ENCODE data around the gene NFIC.
"Not testable (repeated sequence)": the region's sequence is repeated elsewhere in the genome, so short reads cannot be mapped to it uniquely, and the experiment has no call there.

The NFIC gene

DNA sequence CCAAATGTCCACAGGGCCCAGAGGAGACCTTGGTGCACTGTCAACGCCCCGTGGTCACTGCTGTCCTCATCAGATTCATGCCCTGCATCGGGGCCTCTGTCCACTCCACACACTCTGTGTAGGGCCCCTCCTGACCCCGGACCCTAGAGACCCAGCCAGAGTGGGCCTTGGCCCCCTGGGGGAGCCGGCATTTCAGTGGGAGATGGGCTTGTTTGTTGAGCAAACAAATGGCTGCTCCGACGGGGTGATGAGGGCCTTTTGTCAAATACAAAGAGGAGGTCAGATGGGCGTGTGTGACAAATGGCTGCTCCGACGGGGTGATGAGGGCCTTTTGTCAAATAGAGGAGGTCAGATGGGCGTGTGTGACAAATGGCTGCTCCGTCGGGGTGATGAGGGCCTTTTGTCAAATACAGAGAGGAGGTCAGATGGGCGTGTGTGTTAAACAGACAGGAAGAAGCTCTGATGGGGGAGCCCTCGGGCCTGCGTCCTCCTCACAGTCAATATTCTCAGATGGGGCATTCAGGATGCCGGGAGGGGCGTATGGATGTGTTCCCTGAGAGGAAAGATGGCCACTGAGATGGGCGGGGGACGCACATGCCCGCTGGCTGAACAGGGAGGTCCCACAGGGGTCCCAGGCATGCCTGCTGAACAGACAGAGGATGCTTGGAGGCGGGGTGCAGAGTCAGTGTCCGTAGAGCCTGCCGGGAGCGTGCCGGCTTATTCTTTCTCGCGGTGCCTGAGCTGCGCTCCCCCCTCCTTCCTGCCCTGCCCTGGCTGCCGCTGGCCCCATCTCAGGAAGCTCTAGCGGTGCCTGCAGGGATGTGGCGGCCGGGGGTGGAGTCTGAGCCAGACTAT, 77.7 kb downstream of the NFIC start:
- H3K18ac ChIP-seq (ENCODE audit: low read length): peak overlapping the region; percentile 60
- H3K79me1 ChIP-seq (ENCODE audit: low read depth, low read length): peaks cover 6% of the 10 kb centered on the region
- peak; percentile 89 for DNase-seq (ENCODE audit: low spot score)
- H3K4me3 ChIP-seq (ENCODE audit: low read length in 2 of 2): peak overlapping the region in 1 of 2 donors; percentile 36
- H3K9ac ChIP-seq (ENCODE audit: low read depth, low read length, poor library complexity): no peak overlapping the region
- H4K8ac ChIP-seq (ENCODE audit: low read depth, low read length): peak overlapping the region; percentile 20
- peaks cover 0 to 3% of the 10 kb centered on the region in 2 donors for H3K36me3 ChIP-seq (replicated peaks in 1 of 2; ENCODE audit: control insufficient read depth in 2 of 2, insufficient read depth in 2 of 2, low read length in 2 of 2)
- peaks cover 0 to 5% of the 10 kb centered on the region in 2 donors for H3K9me3 ChIP-seq (replicated peaks in 1 of 2; ENCODE audit: control insufficient read depth in 2 of 2, insufficient read depth in 1 of 2, low read depth in 1 of 2, low read length in 2 of 2)
- H2AK5ac ChIP-seq (ENCODE audit: low read depth, low read length): peak overlapping the region; percentile 92
- H3K14ac ChIP-seq (ENCODE audit: low read length): no peak overlapping the region
- H2BK5ac ChIP-seq (ENCODE audit: low read length): peak overlapping the region; percentile 71
- H3K4me2 ChIP-seq (ENCODE audit: insufficient read depth, low read length, poor library complexity, severe bottlenecking): peak overlapping the region; percentile 45
- peak overlapping the region; percentile 75 for H3K27ac ChIP-seq (replicated peaks; ENCODE audit: low read length)
- H2AFZ ChIP-seq (ENCODE audit: low read length): peak overlapping the region; percentile 48
- no peak overlapping the region for H2BK12ac ChIP-seq (ENCODE audit: low read length)
- H3K27me3 ChIP-seq (ENCODE audit: control insufficient read depth in 3 of 3, insufficient read depth in 3 of 3, low read depth in 1 of 3, low read length in 3 of 3): peaks cover 0 to 17% (median 0%) of the 10 kb centered on the region in 3 experiments
- H2BK120ac ChIP-seq (ENCODE audit: low read depth, low read length): no peak overlapping the region
- no peak overlapping the region for H3K4ac ChIP-seq (ENCODE audit: low read length)
- WGBS, 2 donors (ENCODE audit: extremely low coverage in 2 of 2, insufficient read length in 2 of 2, insufficient replicate concordance in 1 of 2): no CpG with 5 or more reads among the region's 33 CpGs
- peaks cover 16 to 20% of the 10 kb centered on the region in 2 donors for H3K4me1 ChIP-seq (ENCODE audit: control insufficient read depth in 2 of 2, insufficient read depth in 1 of 2, low read depth in 1 of 2, low read length in 2 of 2)
- peak overlapping the region; percentile 8 for H3K23ac ChIP-seq (ENCODE audit: low read depth, low read length, poor library complexity)
- peak overlapping the region; percentile 5 for H2BK15ac ChIP-seq (ENCODE audit: low read length)
- no peak overlapping the region for H4K91ac ChIP-seq (ENCODE audit: low read depth, low read length, poor library complexity)

DNA sequence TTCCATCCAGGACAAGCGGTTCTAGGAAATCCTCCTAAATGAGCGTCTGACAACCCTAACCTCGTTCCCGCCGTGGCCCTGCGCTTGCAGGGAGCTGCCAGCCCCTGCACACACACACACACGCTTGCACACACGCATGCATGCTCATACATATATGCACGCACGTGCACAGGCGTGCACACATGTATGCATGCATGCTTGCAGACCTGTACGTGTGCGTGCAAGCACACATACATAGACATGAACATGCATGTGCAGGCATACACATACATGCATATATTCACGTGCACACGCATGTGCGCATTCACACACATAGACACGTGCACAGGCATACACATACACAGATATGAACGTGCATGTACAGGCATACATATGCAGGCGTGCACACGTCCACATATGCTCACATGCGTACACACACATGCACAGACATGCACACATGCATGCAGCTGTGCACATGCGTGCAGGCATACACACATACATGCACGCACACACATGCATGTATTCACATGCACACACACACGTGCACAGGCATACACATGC, 78.4 kb downstream of the NFIC start:
- Histone ChIP-seq H4K8ac (ENCODE audit: low read depth, low read length) (no peak overlapping the region), H3K18ac (ENCODE audit: low read length) (peak overlapping the region; percentile 44), H2BK5ac (ENCODE audit: low read length) (peak overlapping the region; percentile 59), H2BK120ac (ENCODE audit: low read depth, low read length) (no peak overlapping the region), H3K36me3 (replicated peaks in 1 of 2; ENCODE audit: control insufficient read depth in 2 of 2, insufficient read depth in 2 of 2, low read length in 2 of 2) (peaks cover 0 to 3% of the 10 kb centered on the region in 2 donors), H3K4ac (ENCODE audit: low read length) (no peak overlapping the region), H3K4me2 (ENCODE audit: insufficient read depth, low read length, poor library complexity, severe bottlenecking) (peak overlapping the region; percentile 28), H3K4me1 (ENCODE audit: control insufficient read depth in 2 of 2, insufficient read depth in 1 of 2, low read depth in 1 of 2, low read length in 2 of 2) (peaks cover 16 to 20% of the 10 kb centered on the region in 2 donors), H3K79me1 (ENCODE audit: low read depth, low read length) (peaks cover 6% of the 10 kb centered on the region), H3K27ac (replicated peaks; ENCODE audit: low read length) (peak overlapping the region; percentile 45), H3K4me3 (ENCODE audit: low read length in 2 of 2) (peak overlapping the region; percentile 20 to 37), H4K91ac (ENCODE audit: low read depth, low read length, poor library complexity) (peak overlapping the region; percentile 73), H2BK12ac (ENCODE audit: low read length) (peak overlapping the region; percentile 12), H2AFZ (ENCODE audit: low read length) (peak overlapping the region; percentile 48), H2BK15ac (ENCODE audit: low read length) (no peak overlapping the region), H3K14ac (ENCODE audit: low read length) (peak overlapping the region; percentile 61), H3K23ac (ENCODE audit: low read depth, low read length, poor library complexity) (peak overlapping the region; percentile 14), H3K9me3 (replicated peaks in 1 of 2; ENCODE audit: control insufficient read depth in 2 of 2, insufficient read depth in 1 of 2, low read depth in 1 of 2, low read length in 2 of 2) (peaks cover 0 to 5% of the 10 kb centered on the region in 2 donors), H3K9ac (ENCODE audit: low read depth, low read length, poor library complexity) (peak overlapping the region; percentile 66), H3K27me3 (ENCODE audit: control insufficient read depth in 3 of 3, insufficient read depth in 3 of 3, low read depth in 1 of 3, low read length in 3 of 3) (peaks cover 0 to 17% (median 0%) of the 10 kb centered on the region in 3 experiments), H2AK5ac (ENCODE audit: low read depth, low read length) (no peak overlapping the region)
- WGBS, 2 donors (ENCODE audit: extremely low coverage in 2 of 2, insufficient read length in 2 of 2, insufficient replicate concordance in 1 of 2): no CpG with 5 or more reads among the region's 24 CpGs
- DNase-seq (ENCODE audit: low spot score): no peak

DNA sequence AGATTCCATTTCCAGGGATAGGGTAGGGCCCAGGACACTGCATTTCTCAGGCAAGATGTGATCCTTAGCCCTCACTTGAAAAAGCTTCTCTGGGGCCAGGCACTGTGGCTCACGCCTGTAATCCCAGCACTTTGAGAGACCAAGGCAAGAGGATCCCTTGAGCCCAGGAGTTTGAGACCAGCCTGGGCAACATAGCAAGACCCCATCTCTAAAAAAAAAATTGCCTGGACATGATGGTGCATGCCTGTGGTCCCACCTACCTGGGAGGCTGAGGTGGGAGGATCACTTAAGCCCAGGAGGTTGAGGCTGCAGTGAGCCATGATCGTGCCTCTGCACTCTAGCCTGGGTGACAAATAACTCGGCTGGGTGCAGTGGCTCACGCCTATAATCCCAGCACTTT, 80.3 kb downstream of the NFIC start:
- H3K4ac ChIP-seq (ENCODE audit: low read length); H3K14ac ChIP-seq (ENCODE audit: low read length); H2BK120ac ChIP-seq (ENCODE audit: low read depth, low read length); H2BK12ac ChIP-seq (ENCODE audit: low read length); H3K4me2 ChIP-seq (ENCODE audit: insufficient read depth, low read length, poor library complexity, severe bottlenecking); H4K8ac ChIP-seq (ENCODE audit: low read depth, low read length); H2BK5ac ChIP-seq (ENCODE audit: low read length); H3K27ac ChIP-seq (replicated peaks; ENCODE audit: low read length); H3K36me3 ChIP-seq (replicated peaks in 1 of 2; ENCODE audit: control insufficient read depth in 2 of 2, insufficient read depth in 2 of 2, low read length in 2 of 2); H2BK15ac ChIP-seq (ENCODE audit: low read length); H3K9me3 ChIP-seq (replicated peaks in 1 of 2; ENCODE audit: control insufficient read depth in 2 of 2, insufficient read depth in 1 of 2, low read depth in 1 of 2, low read length in 2 of 2); H2AK5ac ChIP-seq (ENCODE audit: low read depth, low read length); H2AFZ ChIP-seq (ENCODE audit: low read length); H3K79me1 ChIP-seq (ENCODE audit: low read depth, low read length); H3K23ac ChIP-seq (ENCODE audit: low read depth, low read length, poor library complexity); H3K4me3 ChIP-seq (ENCODE audit: low read length in 2 of 2); H3K27me3 ChIP-seq (ENCODE audit: control insufficient read depth in 3 of 3, insufficient read depth in 3 of 3, low read depth in 1 of 3, low read length in 3 of 3); DNase-seq (ENCODE audit: low spot score); H4K91ac ChIP-seq (ENCODE audit: low read depth, low read length, poor library complexity); H3K9ac ChIP-seq (ENCODE audit: low read depth, low read length, poor library complexity); H3K18ac ChIP-seq (ENCODE audit: low read length): not testable (repeated sequence)
- peaks cover 16 to 19% of the 10 kb centered on the region in 2 donors for H3K4me1 ChIP-seq (ENCODE audit: control insufficient read depth in 2 of 2, insufficient read depth in 1 of 2, low read depth in 1 of 2, low read length in 2 of 2)
- WGBS, 2 donors (ENCODE audit: extremely low coverage in 2 of 2, insufficient read length in 2 of 2, insufficient replicate concordance in 1 of 2): no CpG with 5 or more reads among the region's 4 CpGs

All from neuronal stem cell (in vitro differentiated cells).